K562 (cell line): ENCODE measurements around the gene OMA1. TPM values are rescaled to one million over a fixed set of nuclear protein-coding genes. Genes with fewer than 3 reads are reported as not detected.

Source experiments
- ATAC-seq: fragments of 200-7000 bp; cut with Tn5 transposase; 3 replicates; pipeline ENCODE4 v1.9.1; 2020; ENCODE audit warnings: moderate library complexity
- BruUV-seq: library from RNA; stranded (reverse); fragments of 400-500 nt; replicated peaks from 2 replicates; lab custom pipeline; 2021; lab: Mats Ljungman, UMichigan
- CTCF ChIA-PET: fragments of 300-600 bp; formaldehyde crosslinking; extraction: SDS; loops from one replicate; lab custom pipeline; 2021; ENCODE audit warnings: low intra/inter-chr PET ratio; lab: Yijun Ruan, JAX
- POLR2A ChIA-PET: fragments of 300-600, 350-650 bp; sonication (Branson Sonifier 250); formaldehyde crosslinking; extraction: SDS; loops from one replicate; lab custom pipeline; 2021; ENCODE audit warnings: antibody characterized with exemption, inconsistent platforms; lab: Yijun Ruan, JAX
- DNase-seq, 4 experiments: peaks; one replicate each; pipeline versions ENCODE4 v3.0.0 to v3.0.0-alpha.2; 2011 to 2018; ENCODE audit warnings: low spot score in 3 of 4, mixed read lengths in 3 of 4; ENCODE audit errors: extremely low read depth in 1 of 4
- FAIRE-seq: peaks from 2 replicates; lab custom pipeline; 2011; peaks lifted over from hg19 to GRCh38; lab: Jason Lieb, UNC
- H2AFZ ChIP-seq: 2 replicates; pipeline ENCODE4 v1.6.0; 2011; ENCODE audit warnings: low read depth, low read length, control low read depth, inconsistent platforms
- H3K27ac ChIP-seq: fragments of 200-600 bp; 3 replicates; pipeline ENCODE4 v1.8.0; 2011; ENCODE audit warnings: low read depth, mild to moderate bottlenecking, control low read depth, inconsistent platforms, low read length, moderate library complexity, mixed read lengths; ENCODE audit errors: extremely low read depth
- H3K27me3 ChIP-seq, 2 experiments: fragments of 300-600 bp in 1 of 2; 2 replicates in 1 of 2; 3 replicates in 1 of 2; pipeline versions ENCODE4 v1.6.0 to v1.8.0; 2011; ENCODE audit warnings: inconsistent platforms in 2 of 2, low read length in 2 of 2, mild to moderate bottlenecking in 1 of 2, mixed read lengths in 1 of 2, moderate library complexity in 1 of 2; ENCODE audit not compliant: control insufficient read depth in 2 of 2, insufficient read depth in 2 of 2
- H3K36me3 ChIP-seq: fragments of 300-600 bp; 3 replicates; pipeline ENCODE4 v1.8.0; 2011; ENCODE audit warnings: mild to moderate bottlenecking, low read length, inconsistent platforms; ENCODE audit not compliant: control insufficient read depth, insufficient read depth
- H3K4me1 ChIP-seq, 2 experiments: fragments of 200-600 bp in 1 of 2; replicated peaks in 1 of 2; 2 replicates in 1 of 2; 3 replicates in 1 of 2; pipeline versions ENCODE4 v1.5.1 to v1.8.0; 2011; ENCODE audit warnings: inconsistent platforms in 2 of 2, low read length in 2 of 2, mild to moderate bottlenecking in 1 of 2, mixed read lengths in 1 of 2, moderate library complexity in 1 of 2; ENCODE audit not compliant: control insufficient read depth in 2 of 2, insufficient read depth in 2 of 2
- H3K4me2 ChIP-seq: 2 replicates; pipeline ENCODE4 v1.6.1; 2011; ENCODE audit warnings: low read length, control low read depth, inconsistent platforms, mixed read lengths; ENCODE audit not compliant: insufficient read depth
- H3K4me3 ChIP-seq: fragments of 200-600 bp; sonication (generic), shearing (Covaris generic); 2 replicates; pipeline ENCODE4 v1.5.1; 2016; ENCODE audit warnings: control low read depth, inconsistent platforms
- H3K79me2 ChIP-seq: fragments of 200-600 bp; 3 replicates; pipeline ENCODE4 v1.8.0; 2011; ENCODE audit warnings: low read length, inconsistent platforms; ENCODE audit not compliant: control insufficient read depth, insufficient read depth
- H3K9ac ChIP-seq, 2 experiments: 2 replicates each; pipeline versions ENCODE4 v1.6.0 to v1.6.1; 2011; ENCODE audit warnings: low read depth in 2 of 2, low read length in 2 of 2, control low read depth in 1 of 2, inconsistent platforms in 1 of 2, mild to moderate bottlenecking in 1 of 2, mixed read lengths in 1 of 2; ENCODE audit not compliant: insufficient read depth in 1 of 2
- H3K9me1 ChIP-seq: one replicate; pipeline ENCODE4 v1.6.0; 2011; ENCODE audit warnings: inconsistent platforms, mild to moderate bottlenecking, low read length, moderate library complexity; ENCODE audit not compliant: control insufficient read depth, insufficient read depth
- H3K9me3 ChIP-seq: replicated peaks from 2 replicates; pipeline ENCODE4 v1.5.1; 2011; ENCODE audit warnings: low read depth, low read length, inconsistent platforms; ENCODE audit not compliant: control insufficient read depth, insufficient read depth
- H4K20me1 ChIP-seq: replicated peaks from 2 replicates; pipeline ENCODE4 v1.6.1; 2011; ENCODE audit warnings: low read length, inconsistent platforms, mixed read lengths; ENCODE audit not compliant: control insufficient read depth, insufficient read depth
- in situ Hi-C: fragments of 300-500 bp; cut with MboI; formaldehyde crosslinking; loops from 4 replicates; pipeline ENCODE4 v1.15.0; 2018; ENCODE audit warnings: inconsistent platforms, mixed read lengths
- intact Hi-C: fragments of 100-400 bp; cut with micrococcal nuclease; formaldehyde crosslinking; loops from 2 replicates; pipeline ENCODE4 v1.14.2; 2022
- polyA plus RNA-seq, 8 experiments: library from polyadenylated mRNA; depleted of rRNA in 4 of 8; stranded (reverse) in 5 of 8; unstranded in 3 of 8; fragments of >200 nt; fragmentation: Nextera tagmentation in 2 of 8; fragmentation: Illumina TruSeq in 1 of 8; extraction: Ambion mirVana in 2 of 8; extraction: Trizol in 1 of 8; gene quantifications; 2 replicates each; pipeline versions ENCODE4 v1.2.1 to v1.2.3, GENCODE V29; 2011 to 2014; ENCODE audit warnings: inconsistent platforms in 1 of 8, missing spikeins in 1 of 8
- total RNA-seq, 7 experiments: library from RNA; depleted of rRNA in 6 of 7; stranded (reverse); fragments of >200 nt in 6 of 7; fragmentation: Illumina TruSeq in 2 of 7; extraction: Trizol in 2 of 7; gene quantifications; 2 replicates each; pipeline versions ENCODE4 v1.2.1 to v1.2.3, GENCODE V29; 2011 to 2021; ENCODE audit warnings: low replicate concordance in 1 of 7
- TF ChIP-seq, protein P1 (sequence below): fragments of 250-450 bp; sonication (Bioruptor Pico); IDR thresholded peaks from 2 replicates; pipeline ENCODE4 v1.4.0; 2020
- TF ChIP-seq, protein P2 (sequence below): fragments of 450-650 bp; IDR thresholded peaks from 2 replicates; pipeline ENCODE4 v1.6.1; 2016; ENCODE audit warnings: low read depth
- TF ChIP-seq, protein P3 (sequence below): fragments of 450-650 bp; IDR thresholded peaks from 2 replicates; pipeline ENCODE4 v1.6.1; 2014; ENCODE audit warnings: low read depth, mild to moderate bottlenecking, moderate library complexity, borderline replicate concordance
- TF ChIP-seq, protein P4 (sequence below): fragments of 450-650 bp; IDR thresholded peaks from 2 replicates; pipeline ENCODE4 v1.6.1; 2016; ENCODE audit warnings: borderline replicate concordance

OMA1 gene
- total and polyA plus RNA-seq, 9 of the 15 experiments (the other 6 are each of a cell fraction or from before 2014, with no cell fraction given), result 16.6 to 51.5 (median 33.5) TPM

DNA sequence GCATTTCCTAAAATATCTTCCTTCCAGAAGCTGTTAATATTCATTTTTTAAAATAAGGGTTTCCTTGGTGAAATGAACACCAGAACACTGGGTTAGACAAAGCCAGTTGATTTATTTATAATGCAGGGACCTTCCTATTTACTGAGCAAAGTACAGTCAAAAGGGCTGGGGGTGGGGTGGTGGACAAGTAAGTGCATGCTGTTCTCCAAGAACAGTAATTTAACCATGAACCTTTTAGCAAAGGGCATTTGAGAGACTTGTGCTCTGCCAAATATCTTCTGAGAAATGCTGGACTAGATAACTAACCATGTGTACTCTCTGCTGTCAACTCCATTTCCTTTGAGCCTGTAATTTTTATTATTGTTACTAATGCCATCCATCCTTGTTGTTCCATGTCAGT is 100.2 kb downstream of the OMA1 start:
- Histone ChIP-seq H2AFZ (no peak overlapping the region), H3K36me3 (no peaks in the 10 kb centered on the region), H3K4me1 (no peaks in the 10 kb centered on the region), H4K20me1 (0 out of 2 replicates have a peak, but pooled peaks cover 3% of the 10 kb centered on the region), H3K79me2 (no peaks in the 10 kb centered on the region), H3K27me3 (peaks cover 2 to 9% of the 10 kb centered on the region in 2 experiments; a peak in 3 of 5 replicates), H3K4me3 (no peak overlapping the region), H3K4me2 (no peak overlapping the region), H3K27ac (no peak overlapping the region), H3K9me3 (no peaks in the 10 kb centered on the region), H3K9ac (no peak overlapping the region), H3K9me1 (no peaks in the 10 kb centered on the region)
- ChIA-PET POLR2A (no interaction called here), CTCF (no interaction called here)
- intact Hi-C loops (no loop called here), in situ Hi-C loops (no loop called here)
- FAIRE-seq, result no peak
- no peak for ATAC-seq
- no TSS peak for BruUV-seq
- DNase-seq, result no peak
- TF ChIP-seq, protein P1, sequence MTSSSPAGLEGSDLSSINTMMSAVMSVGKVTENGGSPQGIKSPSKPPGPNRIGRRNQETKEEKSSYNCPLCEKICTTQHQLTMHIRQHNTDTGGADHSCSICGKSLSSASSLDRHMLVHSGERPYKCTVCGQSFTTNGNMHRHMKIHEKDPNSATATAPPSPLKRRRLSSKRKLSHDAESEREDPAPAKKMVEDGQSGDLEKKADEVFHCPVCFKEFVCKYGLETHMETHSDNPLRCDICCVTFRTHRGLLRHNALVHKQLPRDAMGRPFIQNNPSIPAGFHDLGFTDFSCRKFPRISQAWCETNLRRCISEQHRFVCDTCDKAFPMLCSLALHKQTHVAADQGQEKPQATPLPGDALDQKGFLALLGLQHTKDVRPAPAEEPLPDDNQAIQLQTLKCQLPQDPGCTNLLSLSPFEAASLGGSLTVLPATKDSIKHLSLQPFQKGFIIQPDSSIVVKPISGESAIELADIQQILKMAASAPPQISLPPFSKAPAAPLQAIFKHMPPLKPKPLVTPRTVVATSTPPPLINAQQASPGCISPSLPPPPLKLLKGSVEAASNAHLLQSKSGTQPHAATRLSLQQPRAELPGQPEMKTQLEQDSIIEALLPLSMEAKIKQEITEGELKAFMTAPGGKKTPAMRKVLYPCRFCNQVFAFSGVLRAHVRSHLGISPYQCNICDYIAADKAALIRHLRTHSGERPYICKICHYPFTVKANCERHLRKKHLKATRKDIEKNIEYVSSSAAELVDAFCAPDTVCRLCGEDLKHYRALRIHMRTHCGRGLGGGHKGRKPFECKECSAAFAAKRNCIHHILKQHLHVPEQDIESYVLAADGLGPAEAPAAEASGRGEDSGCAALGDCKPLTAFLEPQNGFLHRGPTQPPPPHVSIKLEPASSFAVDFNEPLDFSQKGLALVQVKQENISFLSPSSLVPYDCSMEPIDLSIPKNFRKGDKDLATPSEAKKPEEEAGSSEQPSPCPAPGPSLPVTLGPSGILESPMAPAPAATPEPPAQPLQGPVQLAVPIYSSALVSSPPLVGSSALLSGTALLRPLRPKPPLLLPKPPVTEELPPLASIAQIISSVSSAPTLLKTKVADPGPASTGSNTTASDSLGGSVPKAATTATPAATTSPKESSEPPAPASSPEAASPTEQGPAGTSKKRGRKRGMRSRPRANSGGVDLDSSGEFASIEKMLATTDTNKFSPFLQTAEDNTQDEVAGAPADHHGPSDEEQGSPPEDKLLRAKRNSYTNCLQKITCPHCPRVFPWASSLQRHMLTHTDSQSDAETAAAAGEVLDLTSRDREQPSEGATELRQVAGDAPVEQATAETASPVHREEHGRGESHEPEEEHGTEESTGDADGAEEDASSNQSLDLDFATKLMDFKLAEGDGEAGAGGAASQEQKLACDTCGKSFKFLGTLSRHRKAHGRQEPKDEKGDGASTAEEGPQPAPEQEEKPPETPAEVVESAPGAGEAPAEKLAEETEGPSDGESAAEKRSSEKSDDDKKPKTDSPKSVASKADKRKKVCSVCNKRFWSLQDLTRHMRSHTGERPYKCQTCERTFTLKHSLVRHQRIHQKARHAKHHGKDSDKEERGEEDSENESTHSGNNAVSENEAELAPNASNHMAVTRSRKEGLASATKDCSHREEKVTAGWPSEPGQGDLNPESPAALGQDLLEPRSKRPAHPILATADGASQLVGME (CRISPR knock-in tag), result no peak
- TF ChIP-seq, protein P2, sequence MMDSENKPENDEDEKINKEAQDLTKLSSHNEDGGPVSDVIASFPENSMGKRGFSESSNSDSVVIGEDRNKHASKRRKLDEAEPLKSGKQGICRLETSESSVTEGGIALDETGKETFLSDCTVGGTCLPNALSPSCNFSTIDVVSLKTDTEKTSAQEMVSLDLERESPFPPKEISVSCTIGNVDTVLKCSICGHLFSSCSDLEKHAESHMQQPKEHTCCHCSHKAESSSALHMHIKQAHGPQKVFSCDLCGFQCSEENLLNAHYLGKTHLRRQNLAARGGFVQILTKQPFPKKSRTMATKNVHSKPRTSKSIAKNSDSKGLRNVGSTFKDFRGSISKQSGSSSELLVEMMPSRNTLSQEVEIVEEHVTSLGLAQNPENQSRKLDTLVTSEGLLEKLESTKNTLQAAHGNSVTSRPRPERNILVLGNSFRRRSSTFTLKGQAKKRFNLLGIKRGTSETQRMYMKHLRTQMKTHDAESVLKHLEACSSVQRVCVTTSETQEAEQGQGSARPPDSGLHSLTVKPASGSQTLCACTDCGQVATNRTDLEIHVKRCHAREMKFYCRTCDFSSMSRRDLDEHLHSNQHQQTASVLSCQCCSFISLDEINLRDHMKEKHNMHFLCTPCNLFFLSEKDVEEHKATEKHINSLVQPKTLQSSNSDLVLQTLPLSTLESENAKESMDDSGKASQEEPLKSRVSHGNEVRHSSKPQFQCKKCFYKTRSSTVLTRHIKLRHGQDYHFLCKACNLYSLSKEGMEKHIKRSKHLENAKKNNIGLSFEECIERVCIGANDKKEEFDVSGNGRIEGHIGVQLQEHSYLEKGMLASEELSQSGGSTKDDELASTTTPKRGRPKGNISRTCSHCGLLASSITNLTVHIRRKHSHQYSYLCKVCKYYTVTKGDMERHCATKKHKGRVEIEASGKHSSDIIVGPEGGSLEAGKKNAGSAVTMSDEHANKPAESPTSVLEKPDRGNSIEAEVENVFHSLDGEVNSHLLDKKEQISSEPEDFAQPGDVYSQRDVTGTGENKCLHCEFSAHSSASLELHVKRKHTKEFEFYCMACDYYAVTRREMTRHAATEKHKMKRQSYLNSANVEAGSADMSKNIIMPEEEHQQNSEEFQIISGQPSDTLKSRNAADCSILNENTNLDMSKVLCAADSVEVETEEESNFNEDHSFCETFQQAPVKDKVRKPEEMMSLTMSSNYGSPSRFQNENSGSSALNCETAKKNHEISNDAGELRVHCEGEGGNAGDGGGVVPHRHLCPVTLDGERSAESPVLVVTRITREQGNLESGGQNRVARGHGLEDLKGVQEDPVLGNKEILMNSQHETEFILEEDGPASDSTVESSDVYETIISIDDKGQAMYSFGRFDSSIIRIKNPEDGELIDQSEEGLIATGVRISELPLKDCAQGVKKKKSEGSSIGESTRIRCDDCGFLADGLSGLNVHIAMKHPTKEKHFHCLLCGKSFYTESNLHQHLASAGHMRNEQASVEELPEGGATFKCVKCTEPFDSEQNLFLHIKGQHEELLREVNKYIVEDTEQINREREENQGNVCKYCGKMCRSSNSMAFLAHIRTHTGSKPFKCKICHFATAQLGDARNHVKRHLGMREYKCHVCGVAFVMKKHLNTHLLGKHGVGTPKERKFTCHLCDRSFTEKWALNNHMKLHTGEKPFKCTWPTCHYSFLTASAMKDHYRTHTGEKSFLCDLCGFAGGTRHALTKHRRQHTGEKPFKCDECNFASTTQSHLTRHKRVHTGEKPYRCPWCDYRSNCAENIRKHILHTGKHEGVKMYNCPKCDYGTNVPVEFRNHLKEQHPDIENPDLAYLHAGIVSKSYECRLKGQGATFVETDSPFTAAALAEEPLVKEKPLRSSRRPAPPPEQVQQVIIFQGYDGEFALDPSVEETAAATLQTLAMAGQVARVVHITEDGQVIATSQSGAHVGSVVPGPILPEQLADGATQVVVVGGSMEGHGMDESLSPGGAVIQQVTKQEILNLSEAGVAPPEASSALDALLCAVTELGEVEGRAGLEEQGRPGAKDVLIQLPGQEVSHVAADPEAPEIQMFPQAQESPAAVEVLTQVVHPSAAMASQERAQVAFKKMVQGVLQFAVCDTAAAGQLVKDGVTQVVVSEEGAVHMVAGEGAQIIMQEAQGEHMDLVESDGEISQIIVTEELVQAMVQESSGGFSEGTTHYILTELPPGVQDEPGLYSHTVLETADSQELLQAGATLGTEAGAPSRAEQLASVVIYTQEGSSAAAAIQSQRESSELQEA, result no peak
- TF ChIP-seq, protein P3, sequence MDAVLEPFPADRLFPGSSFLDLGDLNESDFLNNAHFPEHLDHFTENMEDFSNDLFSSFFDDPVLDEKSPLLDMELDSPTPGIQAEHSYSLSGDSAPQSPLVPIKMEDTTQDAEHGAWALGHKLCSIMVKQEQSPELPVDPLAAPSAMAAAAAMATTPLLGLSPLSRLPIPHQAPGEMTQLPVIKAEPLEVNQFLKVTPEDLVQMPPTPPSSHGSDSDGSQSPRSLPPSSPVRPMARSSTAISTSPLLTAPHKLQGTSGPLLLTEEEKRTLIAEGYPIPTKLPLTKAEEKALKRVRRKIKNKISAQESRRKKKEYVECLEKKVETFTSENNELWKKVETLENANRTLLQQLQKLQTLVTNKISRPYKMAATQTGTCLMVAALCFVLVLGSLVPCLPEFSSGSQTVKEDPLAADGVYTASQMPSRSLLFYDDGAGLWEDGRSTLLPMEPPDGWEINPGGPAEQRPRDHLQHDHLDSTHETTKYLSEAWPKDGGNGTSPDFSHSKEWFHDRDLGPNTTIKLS, result no peak
- TF ChIP-seq, protein P4, sequence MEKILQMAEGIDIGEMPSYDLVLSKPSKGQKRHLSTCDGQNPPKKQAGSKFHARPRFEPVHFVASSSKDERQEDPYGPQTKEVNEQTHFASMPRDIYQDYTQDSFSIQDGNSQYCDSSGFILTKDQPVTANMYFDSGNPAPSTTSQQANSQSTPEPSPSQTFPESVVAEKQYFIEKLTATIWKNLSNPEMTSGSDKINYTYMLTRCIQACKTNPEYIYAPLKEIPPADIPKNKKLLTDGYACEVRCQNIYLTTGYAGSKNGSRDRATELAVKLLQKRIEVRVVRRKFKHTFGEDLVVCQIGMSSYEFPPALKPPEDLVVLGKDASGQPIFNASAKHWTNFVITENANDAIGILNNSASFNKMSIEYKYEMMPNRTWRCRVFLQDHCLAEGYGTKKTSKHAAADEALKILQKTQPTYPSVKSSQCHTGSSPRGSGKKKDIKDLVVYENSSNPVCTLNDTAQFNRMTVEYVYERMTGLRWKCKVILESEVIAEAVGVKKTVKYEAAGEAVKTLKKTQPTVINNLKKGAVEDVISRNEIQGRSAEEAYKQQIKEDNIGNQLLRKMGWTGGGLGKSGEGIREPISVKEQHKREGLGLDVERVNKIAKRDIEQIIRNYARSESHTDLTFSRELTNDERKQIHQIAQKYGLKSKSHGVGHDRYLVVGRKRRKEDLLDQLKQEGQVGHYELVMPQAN, result no peak
